Measurements from ENCODE around the gene GALR3.

DNA sequence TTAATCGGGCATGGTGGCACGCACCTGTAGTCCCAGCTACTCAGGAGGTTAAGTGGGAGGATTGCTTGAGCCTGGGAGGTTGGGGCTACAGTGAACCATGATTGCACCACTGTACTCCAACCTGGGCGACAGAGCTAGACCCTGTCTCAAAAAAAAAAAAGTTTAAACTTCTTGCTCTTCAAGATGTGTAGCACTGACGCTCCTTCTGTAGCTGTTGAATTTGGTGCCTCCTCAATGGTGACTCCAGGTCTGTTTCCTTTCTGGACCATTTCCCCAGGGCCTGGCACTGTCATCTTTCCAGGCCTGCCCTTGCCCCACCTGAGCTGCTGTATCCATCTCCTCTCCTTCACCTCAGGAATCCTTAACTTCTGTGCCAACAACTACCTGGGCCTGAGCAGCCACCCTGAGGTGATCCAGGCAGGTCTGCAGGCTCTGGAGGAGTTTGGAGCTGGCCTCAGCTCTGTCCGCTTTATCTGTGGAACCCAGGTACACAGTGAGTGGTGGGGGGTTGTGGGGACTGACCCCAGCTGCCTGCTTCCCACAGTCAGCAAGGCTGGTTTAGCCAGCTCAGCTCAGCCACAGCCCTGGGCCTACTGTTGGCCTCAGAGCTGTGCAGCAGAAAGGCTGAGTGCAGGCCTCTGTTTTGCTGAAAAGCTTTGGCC is 13.4 kb upstream of the GALR3 start:
- no peak for TF ChIP-seq POLR2AphosphoS5 (IDR thresholded peaks at IDR 0.05; ENCODE audit: insufficient read depth in 1 of 2, low read depth in 1 of 2)
- TF ChIP-seq, protein P1, sequence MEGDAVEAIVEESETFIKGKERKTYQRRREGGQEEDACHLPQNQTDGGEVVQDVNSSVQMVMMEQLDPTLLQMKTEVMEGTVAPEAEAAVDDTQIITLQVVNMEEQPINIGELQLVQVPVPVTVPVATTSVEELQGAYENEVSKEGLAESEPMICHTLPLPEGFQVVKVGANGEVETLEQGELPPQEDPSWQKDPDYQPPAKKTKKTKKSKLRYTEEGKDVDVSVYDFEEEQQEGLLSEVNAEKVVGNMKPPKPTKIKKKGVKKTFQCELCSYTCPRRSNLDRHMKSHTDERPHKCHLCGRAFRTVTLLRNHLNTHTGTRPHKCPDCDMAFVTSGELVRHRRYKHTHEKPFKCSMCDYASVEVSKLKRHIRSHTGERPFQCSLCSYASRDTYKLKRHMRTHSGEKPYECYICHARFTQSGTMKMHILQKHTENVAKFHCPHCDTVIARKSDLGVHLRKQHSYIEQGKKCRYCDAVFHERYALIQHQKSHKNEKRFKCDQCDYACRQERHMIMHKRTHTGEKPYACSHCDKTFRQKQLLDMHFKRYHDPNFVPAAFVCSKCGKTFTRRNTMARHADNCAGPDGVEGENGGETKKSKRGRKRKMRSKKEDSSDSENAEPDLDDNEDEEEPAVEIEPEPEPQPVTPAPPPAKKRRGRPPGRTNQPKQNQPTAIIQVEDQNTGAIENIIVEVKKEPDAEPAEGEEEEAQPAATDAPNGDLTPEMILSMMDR (IDR thresholded peaks at IDR 0.05): no peak
